Measurements from ENCODE around the gene RAB15. TPM values are rescaled to one million over a fixed set of nuclear protein-coding genes. Genes with fewer than 3 reads are reported as not detected.

The RAB15 gene
- total RNA-seq, 1 experiment from 2014 or later: 3.4 TPM

DNA sequence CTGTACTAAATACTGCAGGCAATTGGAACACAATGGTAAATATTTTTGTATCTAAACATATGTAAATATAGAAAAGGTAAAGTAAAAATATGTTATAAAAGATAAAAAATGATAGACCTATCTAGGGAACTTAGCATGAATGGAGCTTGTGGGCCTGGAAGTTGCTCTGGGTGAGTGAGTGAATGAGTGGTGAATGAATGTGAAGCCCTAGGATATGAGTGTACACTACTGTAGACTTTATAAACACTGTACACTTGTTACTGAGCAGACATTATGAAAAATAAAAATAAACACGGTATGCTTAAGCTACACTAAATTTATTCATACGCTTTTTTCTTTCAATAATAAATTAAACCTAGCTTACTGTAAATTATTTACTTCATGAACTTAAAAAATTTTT, 22.4 kb upstream of the RAB15 start:
- no peaks in the 10 kb centered on the region for H3K36me3 ChIP-seq
- H3K9me3 ChIP-seq: no peaks in the 10 kb centered on the region

GRCh38 chr14:64993266-64993930, 21.3 kb upstream of the RAB15 start:
- no peaks in the 10 kb centered on the region for H3K36me3 ChIP-seq
- no peak for DNase-seq
- H3K9me3 ChIP-seq: no peaks in the 10 kb centered on the region
- no peak overlapping the region for H3K4me3 ChIP-seq
- H3K27me3 ChIP-seq: no peaks in the 10 kb centered on the region

More for the DNA sequence above, 22.4 kb upstream of the RAB15 start:
- no peaks in the 10 kb centered on the region for H3K27me3 ChIP-seq
- no peak overlapping the region for H3K4me3 ChIP-seq
- no peak for DNase-seq

GRCh38 chr14:64992328-64992885, 20.3 kb upstream of the RAB15 start:
- H3K9me3 ChIP-seq: no peaks in the 10 kb centered on the region
- H3K4me3 ChIP-seq: no peak overlapping the region
- H3K36me3 ChIP-seq: no peaks in the 10 kb centered on the region
- H3K27me3 ChIP-seq: no peaks in the 10 kb centered on the region
- no peak for DNase-seq

- Histone ChIP-seq H3K4me3 (no peak overlapping the region), H3K36me3 (no peaks in the 10 kb centered on the region), H3K27me3 (no peaks in the 10 kb centered on the region), H3K9me3 (no peaks in the 10 kb centered on the region)
- DNase-seq: no peak
Observed at GRCh38 chr14:64990939-64991338, 18.8 kb upstream of the RAB15 start.

DNA sequence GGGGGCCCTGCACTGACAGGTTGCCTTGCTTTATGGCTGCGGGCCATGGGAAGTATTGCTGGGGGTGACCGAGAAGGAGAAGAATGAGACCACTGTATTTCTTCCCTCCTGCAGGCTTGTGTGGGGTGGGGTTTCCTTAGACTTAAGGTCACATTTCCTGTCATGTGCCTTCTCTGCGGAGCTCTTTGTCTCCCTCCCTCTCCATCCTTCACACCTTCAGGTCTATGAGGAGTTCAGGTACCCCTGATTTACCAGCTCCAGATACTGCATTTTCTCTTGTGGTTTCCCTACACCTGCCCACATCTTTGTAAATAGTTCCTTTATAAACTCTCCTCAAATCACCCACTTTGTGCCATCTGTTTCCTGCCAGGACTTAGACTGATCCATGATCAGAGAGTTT, 18.2 kb upstream of the RAB15 start:
- no peaks in the 10 kb centered on the region for H3K9me3 ChIP-seq
- no peaks in the 10 kb centered on the region for H3K36me3 ChIP-seq
- H3K27me3 ChIP-seq: no peaks in the 10 kb centered on the region
- DNase-seq: no peak
- no peak overlapping the region for H3K4me3 ChIP-seq

- H3K27me3 ChIP-seq: no peaks in the 10 kb centered on the region
- H3K4me3 ChIP-seq: peak overlapping the region; percentile 88
- no peaks in the 10 kb centered on the region for H3K36me3 ChIP-seq
- H3K9me3 ChIP-seq: no peaks in the 10 kb centered on the region
- DNase-seq: no peak
Observed at GRCh38 chr14:64987438-64987767, 15.3 kb upstream of the RAB15 start.

- DNase-seq: peak; percentile 94
- no peaks in the 10 kb centered on the region for H3K9me3 ChIP-seq
- no peaks in the 10 kb centered on the region for H3K27me3 ChIP-seq
- H3K36me3 ChIP-seq: no peaks in the 10 kb centered on the region
- peak within 1 kb of the TSS; percentile 88 for H3K4me3 ChIP-seq
Observed at GRCh38 chr14:64986648-64987437, 14.7 kb upstream of the RAB15 start, which contains the start of gene FNTB. TSS of gene FNTB (plus strand) at chr14:64986895. CDS start at chr14:64986954, 59 bp downstream.

GRCh38 chr14:64983439-64984310, 11.5 kb upstream of the RAB15 start:
- Histone ChIP-seq H3K9me3 (no peaks in the 10 kb centered on the region), H3K27me3 (no peaks in the 10 kb centered on the region), H3K4me3 (no peak overlapping the region), H3K36me3 (no peaks in the 10 kb centered on the region)
- DNase-seq: no peak

DNA sequence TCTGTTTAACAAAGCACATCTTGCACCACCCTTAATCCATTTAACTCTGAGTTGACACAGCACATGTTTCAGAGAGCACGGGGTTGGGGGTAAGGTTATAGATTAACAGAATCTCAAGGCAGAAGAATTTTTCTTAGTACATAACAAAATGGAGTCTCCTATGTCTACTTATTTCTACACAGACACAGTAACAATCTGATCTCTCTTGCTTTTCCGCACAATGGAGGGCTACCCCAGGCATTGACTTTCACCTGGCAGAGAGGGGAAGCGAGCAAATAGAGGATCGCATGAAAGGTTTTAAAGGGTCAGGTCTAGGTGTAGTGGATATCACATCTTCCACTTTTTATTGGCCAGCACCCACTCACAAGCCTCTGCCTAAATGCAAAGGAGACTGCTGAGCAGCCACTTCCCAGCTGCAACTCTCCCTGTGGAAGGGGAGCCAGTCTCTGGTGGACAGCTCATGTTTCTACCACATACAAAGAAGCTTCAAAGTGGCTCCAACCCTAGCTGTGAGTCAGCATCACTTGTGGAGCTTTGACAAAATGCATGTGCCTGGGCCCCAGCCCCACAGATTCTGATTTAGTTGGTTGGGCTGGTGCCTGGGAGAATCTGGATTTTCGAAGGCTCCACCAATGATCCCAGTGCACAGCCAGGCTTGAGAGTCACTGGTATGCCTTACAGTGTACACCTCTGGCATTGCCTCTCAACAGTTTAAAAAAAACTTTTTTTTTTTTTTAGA, 7.4 kb upstream of the RAB15 start:
- H3K9me3 ChIP-seq: no peaks in the 10 kb centered on the region
- no peak for DNase-seq
- H3K27me3 ChIP-seq: no peaks in the 10 kb centered on the region

DNA sequence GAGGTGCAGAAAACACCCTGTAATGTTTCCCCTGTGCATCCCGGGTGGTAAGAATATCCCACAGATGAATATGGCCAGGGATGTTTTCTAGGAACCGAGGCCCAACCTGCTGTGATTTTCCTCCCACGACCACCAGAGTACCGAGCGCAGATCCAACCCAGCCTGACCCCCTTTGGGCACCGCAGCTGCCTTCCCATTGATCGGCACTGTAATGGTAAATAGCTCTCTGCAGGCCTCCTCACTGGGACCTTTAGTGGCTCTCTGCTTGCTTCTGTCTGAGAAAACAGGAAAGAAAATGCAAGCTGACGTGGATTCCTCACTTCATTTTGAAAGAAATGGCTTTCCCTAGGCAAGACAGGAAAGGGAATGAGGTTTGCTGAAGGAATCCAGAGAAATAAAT, 2.4 kb upstream of the RAB15 start:
- no peak for DNase-seq

More for the DNA sequence above, 7.4 kb upstream of the RAB15 start:
- Histone ChIP-seq H3K4me3 (no peak overlapping the region), H3K36me3 (no peaks in the 10 kb centered on the region)

DNA sequence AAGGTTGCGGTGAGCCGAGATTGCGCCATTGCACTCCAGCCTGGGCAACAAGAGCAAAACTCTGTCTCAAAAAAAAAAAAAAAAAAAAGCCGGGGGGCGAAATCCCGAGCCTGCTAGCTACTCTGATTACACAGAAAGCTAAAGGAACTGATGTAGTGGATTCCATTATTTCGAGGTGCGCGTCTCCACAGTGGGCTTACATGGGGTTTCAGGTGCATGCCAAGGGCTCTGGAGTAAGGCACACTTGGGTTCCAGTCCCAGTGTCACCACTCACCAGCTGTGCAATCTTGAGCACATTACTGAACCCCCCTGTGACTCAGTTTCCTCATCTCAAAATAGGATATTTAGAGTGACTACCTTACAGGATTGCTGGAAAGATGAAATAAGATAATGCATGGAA, 1.7 kb upstream of the RAB15 start:
- H3K9me3 ChIP-seq: no peaks in the 10 kb centered on the region
- H3K36me3 ChIP-seq: no peaks in the 10 kb centered on the region
- H3K27me3 ChIP-seq: no peaks in the 10 kb centered on the region
- DNase-seq: no peak
- H3K4me3 ChIP-seq: no peak overlapping the region

More for the DNA sequence above, 2.4 kb upstream of the RAB15 start:
- Histone ChIP-seq H3K9me3 (no peaks in the 10 kb centered on the region), H3K4me3 (no peak overlapping the region), H3K36me3 (no peaks in the 10 kb centered on the region), H3K27me3 (no peaks in the 10 kb centered on the region)

DNA sequence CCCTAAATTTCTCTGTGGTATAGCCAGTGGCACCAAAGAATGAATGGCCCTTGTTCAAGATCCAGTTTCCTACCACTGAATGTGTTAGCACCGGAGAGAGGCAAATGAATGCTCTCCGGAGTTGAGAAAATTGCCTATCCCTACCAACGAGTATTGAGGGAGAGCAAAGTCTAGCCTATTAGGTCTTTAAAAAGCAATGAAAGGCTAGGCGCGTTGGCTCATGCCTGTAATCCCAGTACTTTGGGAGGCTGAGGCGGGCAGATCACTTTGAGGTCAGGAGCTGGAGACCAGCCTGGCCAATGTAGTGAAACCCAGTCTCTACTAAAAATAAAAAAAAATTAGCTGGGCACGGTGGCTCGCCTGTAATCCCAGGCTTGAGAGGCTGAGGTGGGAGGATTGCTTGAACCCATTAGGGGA, 898 bp upstream of the RAB15 start:
- no peak overlapping the region for H3K4me3 ChIP-seq
- H3K9me3 ChIP-seq: no peaks in the 10 kb centered on the region
- H3K36me3 ChIP-seq: no peaks in the 10 kb centered on the region
- no peak for DNase-seq
- H3K27me3 ChIP-seq: no peaks in the 10 kb centered on the region

GRCh38 chr14:64971491-64971942, 619 bp downstream of the RAB15 start:
- DNase-seq: no peak
- H3K27me3 ChIP-seq: no peaks in the 10 kb centered on the region
- H3K36me3 ChIP-seq: no peaks in the 10 kb centered on the region
- peak overlapping the region; percentile 32 for H3K4me3 ChIP-seq
- no peaks in the 10 kb centered on the region for H3K9me3 ChIP-seq

DNA sequence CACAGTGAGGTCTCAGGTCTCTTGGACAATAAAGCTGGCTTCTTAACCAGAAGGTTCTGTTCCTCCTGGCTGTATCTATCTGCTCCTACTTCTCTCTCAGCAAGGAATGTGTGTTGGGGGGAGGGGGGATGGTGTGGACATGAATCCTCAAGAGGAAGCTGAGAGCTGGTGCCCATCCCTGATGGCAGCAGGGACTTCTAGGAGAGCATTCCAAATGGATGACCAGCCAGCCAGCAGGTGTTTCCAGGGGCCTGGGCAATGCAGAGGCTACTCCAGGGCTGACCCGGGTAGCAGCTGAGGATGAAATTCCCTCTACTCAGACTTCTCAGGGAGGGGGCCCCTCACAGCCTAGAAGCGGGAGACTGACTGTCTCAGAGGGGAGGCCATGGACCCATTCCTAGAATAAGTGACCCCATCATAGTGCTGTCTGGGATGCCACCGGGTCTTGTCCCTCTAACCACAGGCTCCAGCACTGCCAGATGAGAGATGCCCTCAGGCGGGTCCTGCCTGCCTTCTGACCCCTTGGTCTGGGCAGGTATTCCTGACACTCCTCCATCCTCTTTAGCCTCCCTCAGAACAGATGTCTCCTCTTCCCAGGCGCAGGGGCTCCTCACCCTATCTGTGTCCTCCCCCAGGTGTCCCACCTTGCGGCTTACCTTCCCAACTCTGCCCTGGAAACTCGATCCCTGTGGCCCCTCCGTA, 1.2 kb downstream of the RAB15 start:
- H3K36me3 ChIP-seq: no peaks in the 10 kb centered on the region
- DNase-seq: no peak
- no peaks in the 10 kb centered on the region for H3K27me3 ChIP-seq
- H3K9me3 ChIP-seq: no peaks in the 10 kb centered on the region
- H3K4me3 ChIP-seq: no peak overlapping the region

DNA sequence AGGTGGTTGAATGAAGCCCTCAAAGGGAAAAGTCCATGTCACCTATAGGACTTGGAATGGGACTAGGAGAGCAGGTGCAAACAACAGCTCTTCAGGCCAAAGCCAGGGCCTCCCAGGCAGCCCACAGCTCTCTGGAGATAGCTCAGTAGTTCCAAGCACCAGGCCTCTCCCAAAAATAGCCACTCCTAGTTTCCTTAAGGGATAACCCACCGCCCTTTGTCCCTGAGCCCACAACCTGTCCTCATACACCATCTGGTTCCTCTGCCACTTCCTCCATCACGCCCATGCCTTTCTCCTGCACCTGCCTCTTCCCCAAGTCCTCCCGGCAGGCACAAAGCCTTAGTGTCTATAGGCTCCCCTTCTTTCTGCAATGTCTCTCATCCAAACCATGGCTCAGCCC, 2.1 kb downstream of the RAB15 start:
- no peak for DNase-seq
- no peaks in the 10 kb centered on the region for H3K36me3 ChIP-seq
- H3K4me3 ChIP-seq: no peak overlapping the region
- H3K27me3 ChIP-seq: no peaks in the 10 kb centered on the region
- no peaks in the 10 kb centered on the region for H3K9me3 ChIP-seq

GRCh38 chr14:64968651-64969050, 3.5 kb downstream of the RAB15 start:
- Histone ChIP-seq H3K9me3 (no peaks in the 10 kb centered on the region), H3K4me3 (no peak overlapping the region), H3K36me3 (no peaks in the 10 kb centered on the region), H3K27me3 (no peaks in the 10 kb centered on the region)
- no peak for DNase-seq
